ENCODE measurements around the gene CREB3L1. TPM values are rescaled to one million over a fixed set of nuclear protein-coding genes. Genes with fewer than 3 reads are reported as not detected.

Gene CREB3L1
- total RNA-seq, 1 experiment from 2014 or later: 3.3 TPM

- H3K4me2 ChIP-seq (ENCODE audit: insufficient read depth, insufficient read length, low read length): no peak overlapping the region
- no peaks in the 10 kb centered on the region for H3K9me3 ChIP-seq (ENCODE audit: control insufficient read depth, low read depth, low read length)
- H3K27ac ChIP-seq (ENCODE audit: insufficient read length, low read depth, low read length): no peak overlapping the region
- H3K23ac ChIP-seq (ENCODE audit: insufficient read length, low read depth, low read length): no peak overlapping the region
- no peak overlapping the region for H3K4ac ChIP-seq (ENCODE audit: low read depth, low read length)
- no peaks in the 10 kb centered on the region for H3K27me3 ChIP-seq (ENCODE audit: insufficient read depth, low read length)
- DNase-seq: no peak
- no peaks in the 10 kb centered on the region; the same call in 1 of the 2 replicates for H3K4me1 ChIP-seq (ENCODE audit: insufficient read depth, low read length)
- no peak overlapping the region for H4K5ac ChIP-seq (ENCODE audit: insufficient read length, low read depth, low read length)
- H3T11ph ChIP-seq (ENCODE audit: low read length): no peak overlapping the region
- Mint-ChIP-seq H3K27me3 (ENCODE audit: low read depth) (no peaks in the 10 kb centered on the region), H3K27ac (peak overlapping the region; percentile 34 to 91 (median 82); a peak in 5 of 7 replicates), H3K36me3 (ENCODE audit: insufficient read depth in 1 of 3, low read depth in 3 of 3) (peaks cover 0 to 9% (median 2%) of the 10 kb centered on the region in 3 experiments; a peak in 3 of 7 replicates), H3K4me3 (peak overlapping the region in 1 of 2 experiments; percentile 16; a peak in 1 of 5 replicates), H3K4me1 (peaks cover 46 to 64% of the 10 kb centered on the region in 2 experiments), H3K9me3 (no peaks in the 10 kb centered on the region)
- no peak overlapping the region for H2AK5ac ChIP-seq (ENCODE audit: insufficient read length, low read length)
- no CpG with 5 or more reads among the region's 11 CpGs for WGBS (ENCODE audit: extremely low coverage, insufficient read length, low lambda C conversion rate)
- no peak overlapping the region for H2BK12ac ChIP-seq (ENCODE audit: insufficient read length, low read depth, low read length)
- H3K9ac ChIP-seq (ENCODE audit: extremely low read depth, insufficient read length, low read length): no peak overlapping the region
- H4K8ac ChIP-seq (replicated peaks; ENCODE audit: insufficient read length, low read depth, low read length): no peak overlapping the region
- no peak overlapping the region for H2BK120ac ChIP-seq (ENCODE audit: low read depth, low read length, poor library complexity, severe bottlenecking)
- no peak overlapping the region for H2BK15ac ChIP-seq (ENCODE audit: low read depth, low read length)
- H3K14ac ChIP-seq (ENCODE audit: insufficient read depth, low read length): no peak overlapping the region; the same call in 1 of the 2 replicates
- H3K18ac ChIP-seq (ENCODE audit: insufficient read length, low read depth, low read length): no peak overlapping the region
- no peaks in the 10 kb centered on the region for H3K23me2 ChIP-seq (ENCODE audit: insufficient read length, low read depth, low read length, poor library complexity, severe bottlenecking)
- H3K56ac ChIP-seq (ENCODE audit: insufficient read length, low read depth, low read length): no peak overlapping the region
- H2AFZ ChIP-seq (ENCODE audit: low read length): no peak overlapping the region
- peaks cover 6% of the 10 kb centered on the region for H3K79me1 ChIP-seq (ENCODE audit: insufficient read depth, low read depth, low read length, poor library complexity, severe bottlenecking)
- H2BK5ac ChIP-seq (ENCODE audit: insufficient read length, low read length): no peak overlapping the region
- peaks cover 2% of the 10 kb centered on the region; the same call in 1 of the 2 replicates for H3K79me2 ChIP-seq (ENCODE audit: insufficient read depth, low read length)
- no peak for TF ChIP-seq CTCF (conservative IDR thresholded peaks at IDR 0.05)
- H2BK20ac ChIP-seq (ENCODE audit: low read depth, low read length, poor library complexity, severe bottlenecking): no peak overlapping the region
- H4K20me1 ChIP-seq (ENCODE audit: control insufficient read depth, insufficient read depth, insufficient read length): no peaks in the 10 kb centered on the region
- no peak overlapping the region for H4K91ac ChIP-seq (ENCODE audit: insufficient read length, low read depth, low read length)
Observed at GRCh38 chr11:46357483-46357936, 80.0 kb downstream of the CREB3L1 start.
